A549 (cell line): ENCODE data around the gene MINDY4. TPM values are rescaled to one million over a fixed set of nuclear protein-coding genes. Genes with fewer than 3 reads are reported as not detected.

Experiments used
- ATAC-seq, 2 experiments: fragments of 200-7000 bp in 1 of 2; fragments of >200 bp in 1 of 2; cut with Nextera tagmentation in 1 of 2; cut with Tn5 transposase in 1 of 2; 3 replicates each; pipeline versions ENCODE4 v1.8.0 to v1.9.1; 2018 to 2020; ENCODE audit warnings: mild to moderate bottlenecking in 1 of 2, moderate library complexity in 1 of 2
- CTCF ChIA-PET: fragments of 300-600 bp; sonication (Branson Sonifier 250); formaldehyde crosslinking; extraction: SDS; loops from one replicate; lab custom pipeline; 2021; ENCODE audit warnings: antibody characterized with exemption, inconsistent platforms; lab: Yijun Ruan, JAX
- POLR2A ChIA-PET: fragments of 350-600 bp; formaldehyde crosslinking; extraction: SDS; loops from one replicate; lab custom pipeline; 2021; ENCODE audit warnings: antibody characterized with exemption, inconsistent platforms; lab: Yijun Ruan, JAX
- DNase-seq, 2 experiments: peaks; one replicate each; pipeline versions ENCODE4 v3.0.0 to v3.0.0-alpha.2; 2011 to 2016; ENCODE audit warnings: low read depth in 1 of 2, low spot score in 1 of 2
- FAIRE-seq: peaks from 2 replicates; lab custom pipeline; 2011; peaks lifted over from hg19 to GRCh38; lab: Jason Lieb, UNC
- H3K27ac ChIP-seq, 2 experiments: fragments of >200 bp; sonication (Bioruptor Twin); formaldehyde crosslinking; 3 replicates each; pipeline ENCODE4 v1.5.1; 2016 to 2017
- H3K4me1 ChIP-seq: fragments of >200 bp; sonication (Bioruptor Twin); formaldehyde crosslinking; 3 replicates; pipeline ENCODE4 v1.6.1; 2016
- H3K4me2 ChIP-seq: fragments of >200 bp; sonication (Bioruptor Twin); formaldehyde crosslinking; 3 replicates; pipeline ENCODE4 v1.6.1; 2016
- H3K4me3 ChIP-seq: fragments of >200 bp; sonication (Bioruptor Twin); formaldehyde crosslinking; 3 replicates; pipeline ENCODE4 v1.5.1; 2016
- H3K9me3 ChIP-seq: fragments of >200 bp; sonication (Bioruptor Twin); formaldehyde crosslinking; 3 replicates; pipeline ENCODE4 v1.6.1; 2016
- CBX8 ChIP-seq: fragments of 200-600 bp; sonication (generic); IDR thresholded peaks from 2 replicates; pipeline ENCODE4 v1.6.1; 2016
- CHD2 ChIP-seq: fragments of 150-350 bp; IDR thresholded peaks from 2 replicates; pipeline ENCODE4 v1.6.1; 2014; ENCODE audit warnings: low read length; ENCODE audit not compliant: partially characterized antibody
- CHD4 ChIP-seq: fragments of 200-600 bp; sonication (generic); IDR thresholded peaks from 2 replicates; pipeline ENCODE4 v1.6.1; 2016; ENCODE audit warnings: antibody characterized with exemption, mild to moderate bottlenecking, borderline replicate concordance
- EHF ChIP-seq: fragments of 250-450 bp; sonication (Bioruptor Pico); IDR thresholded peaks from 2 replicates; pipeline ENCODE4 v1.5.0; 2020; ENCODE audit warnings: mild to moderate bottlenecking
- FOSB ChIP-seq: fragments of 250-450 bp; sonication (Bioruptor Pico); IDR thresholded peaks from 2 replicates; pipeline ENCODE4 v1.5.0; 2020; ENCODE audit warnings: mild to moderate bottlenecking, moderate library complexity
- HOXB13 ChIP-seq: fragments of 250-450 bp; sonication (Bioruptor Pico); IDR thresholded peaks from 2 replicates; pipeline ENCODE4 v1.5.0; 2020; ENCODE audit warnings: low read depth, mild to moderate bottlenecking, moderate library complexity
- JUNB ChIP-seq: fragments of >200 bp; sonication (Bioruptor Twin); formaldehyde crosslinking; IDR thresholded peaks from 2 replicates; pipeline ENCODE4 v1.6.1; 2016
- KDM5A ChIP-seq: fragments of 200-600 bp; sonication (generic); IDR thresholded peaks from 2 replicates; pipeline ENCODE4 v1.6.1; 2016; ENCODE audit warnings: antibody characterized with exemption, mild to moderate bottlenecking
- MAFK ChIP-seq: fragments of 450-650 bp; IDR thresholded peaks from 2 replicates; pipeline ENCODE4 v1.6.1; 2014; ENCODE audit not compliant: partially characterized antibody
- NFE2L2 ChIP-seq: fragments of 150-350 bp; conservative IDR thresholded peaks from 2 replicates; pipeline ENCODE4 v1.6.1; 2014; ENCODE audit warnings: low read length
- PHF8 ChIP-seq: fragments of 200-600 bp; sonication (generic); IDR thresholded peaks from 2 replicates; pipeline ENCODE4 v1.6.1; 2016; ENCODE audit warnings: low read depth, mild to moderate bottlenecking, antibody characterized with exemption, moderate library complexity, borderline replicate concordance
- POLR2A ChIP-seq: IDR thresholded peaks from 2 replicates; pipeline ENCODE4 v1.6.1; 2012; ENCODE audit warnings: mild to moderate bottlenecking, low read length
- POLR2AphosphoS2 ChIP-seq: conservative IDR thresholded peaks from 2 replicates; pipeline ENCODE4 v1.6.1; 2012; ENCODE audit warnings: low read length, improper control_type of control experiment, inconsistent platforms
- RAD21 ChIP-seq, 2 experiments: fragments of >200 bp in 1 of 2; sonication (Bioruptor Twin) in 1 of 2; formaldehyde crosslinking in 1 of 2; IDR thresholded peaks in 1 of 2; conservative IDR thresholded peaks in 1 of 2; 2 replicates in 1 of 2; 3 replicates in 1 of 2; pipeline ENCODE4 v1.6.1; 2012 to 2018; ENCODE audit warnings: inconsistent platforms in 1 of 2
- RNF2 ChIP-seq: fragments of 200-600 bp; sonication (generic); IDR thresholded peaks from 2 replicates; pipeline ENCODE4 v1.6.1; 2016; ENCODE audit warnings: low read depth, mild to moderate bottlenecking, antibody characterized with exemption, moderate library complexity, borderline replicate concordance
- SREBF2 ChIP-seq: fragments of 450-650 bp; IDR thresholded peaks from 2 replicates; pipeline ENCODE4 v1.6.1; 2014; ENCODE audit warnings: mild to moderate bottlenecking, moderate library complexity
- TFCP2L1 ChIP-seq: fragments of 250-450 bp; sonication (Bioruptor Pico); IDR thresholded peaks from 2 replicates; pipeline ENCODE4 v1.5.0; 2021; ENCODE audit warnings: mild to moderate bottlenecking
- TP53 ChIP-seq: fragments of 250-450 bp; sonication (Bioruptor Pico); IDR thresholded peaks from 2 replicates; pipeline ENCODE4 v1.5.0; 2021; ENCODE audit warnings: mild to moderate bottlenecking, moderate library complexity
- ZC3H11A ChIP-seq: fragments of 450-650 bp; IDR thresholded peaks from 2 replicates; pipeline ENCODE4 v1.6.1; 2014; ENCODE audit warnings: antibody characterized with exemption, mild to moderate bottlenecking
- WGBS: methylation state at CpG from one replicate; pipeline ENCODE4 v1.1.6; 2017; ENCODE audit errors: missing lambda C conversion rate; 5-methylcytosine and 5-hydroxymethylcytosine counted together
- polyA plus RNA-seq, 4 experiments: library from polyadenylated mRNA; depleted of rRNA in 3 of 4; stranded (reverse); fragments of >200 nt; fragmentation: RNase III in 1 of 4; extraction: RNeasy Plus Mini Kit Qiagen cat#74134 plus additional on column Dnase treatment in 1 of 4; gene quantifications; 2 replicates in 3 of 4; 3 replicates in 1 of 4; pipeline ENCODE4 v1.2.3, GENCODE V29; 2011 to 2017
- TF ChIP-seq, protein P1 (sequence below): fragments of >200 bp; sonication (Bioruptor Twin); formaldehyde crosslinking; IDR thresholded peaks from 3 replicates; pipeline ENCODE4 v1.5.1; 2016
- TF ChIP-seq, protein P2 (sequence below): fragments of 200-600 bp; sonication (generic); IDR thresholded peaks from 2 replicates; pipeline ENCODE4 v1.6.1; 2016; ENCODE audit warnings: antibody characterized with exemption, mild to moderate bottlenecking, moderate library complexity
- TF ChIP-seq, protein P3 (sequence below): IDR thresholded peaks from 2 replicates; pipeline ENCODE4 v1.6.1; 2012; ENCODE audit warnings: low read depth, borderline replicate concordance

Gene MINDY4
- polyA plus RNA-seq, 2 of the 4 experiments (the other 2 are of a cell fraction), result 1.8 to 3.6 TPM

DNA sequence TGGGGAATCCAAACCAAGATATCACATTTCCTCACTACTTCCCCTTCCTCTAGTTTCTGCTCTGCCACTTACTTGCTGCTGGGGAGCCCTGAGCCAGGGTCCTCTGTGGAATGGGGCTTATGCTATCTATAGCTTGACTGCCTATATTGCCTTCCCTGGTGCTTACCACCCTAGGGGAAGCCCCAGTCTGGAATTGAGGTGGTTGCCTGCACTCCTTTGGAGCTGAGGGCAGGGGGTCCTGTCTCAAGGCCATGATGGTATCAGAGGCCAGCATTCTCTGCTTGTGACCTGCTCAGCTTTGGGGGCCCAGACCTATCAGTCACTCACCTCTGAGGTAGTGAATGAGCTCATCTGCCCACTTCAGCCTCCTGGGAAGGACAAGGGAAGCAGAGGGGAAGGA, 48.5 kb upstream of the MINDY4 start:
- Histone ChIP-seq H3K4me3 (no peak overlapping the region), H3K27ac (no peak overlapping the region), H3K9me3 (peaks cover 31% of the 10 kb centered on the region), H3K4me2 (no peak overlapping the region), H3K4me1 (peaks cover 6% of the 10 kb centered on the region; the same call in 2 of the 3 replicates)
- POLR2A ChIA-PET, result no interaction called here
- ATAC-seq, result no peak
- FAIRE-seq, result no peak
- TF ChIP-seq ZC3H11A (no peak), NFE2L2 (no peak), EHF (CRISPR knock-in tag) (no peak), SREBF2 (no peak)
- DNase-seq, result no peak
- CTCF ChIA-PET, result interaction anchor here (6.3 kb wide), 1 partner anchor 17 kb away, joined by 48 read pairs; no protein-coding TSS in a partner anchor

DNA sequence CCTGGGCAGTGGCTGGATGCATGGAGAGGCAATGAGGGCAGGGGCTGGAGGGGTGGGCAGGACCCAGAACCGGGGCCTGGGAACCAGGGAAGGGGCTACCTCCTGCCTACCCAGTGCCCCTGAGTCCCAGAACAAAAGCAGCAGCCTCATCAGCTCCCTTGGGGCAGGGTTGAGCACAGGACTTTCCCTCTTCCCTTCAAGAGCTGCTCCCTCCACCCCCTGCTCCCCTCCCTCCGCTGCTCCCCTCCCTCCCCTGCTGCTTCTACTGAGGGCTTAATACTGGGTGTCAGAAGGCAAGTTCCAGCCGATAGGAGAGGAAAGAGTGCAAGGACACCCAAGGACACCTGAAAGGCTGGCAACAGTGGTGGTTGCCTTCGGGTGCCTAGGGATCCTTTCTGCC, 47.4 kb upstream of the MINDY4 start:
- TF ChIP-seq HOXB13 (CRISPR knock-in tag) (no peak), TFCP2L1 (CRISPR knock-in tag) (no peak), TP53 (CRISPR knock-in tag) (no peak)
- TF ChIP-seq, all 56 proteins: peak for 0
- CTCF ChIA-PET, result interaction anchor here (1.4 to 6.3 kb wide), 2 partner anchors 16 to 173 kb away, joined by 4 to 48 read pairs; no protein-coding TSS in a partner anchor
- no peak for ATAC-seq

DNA sequence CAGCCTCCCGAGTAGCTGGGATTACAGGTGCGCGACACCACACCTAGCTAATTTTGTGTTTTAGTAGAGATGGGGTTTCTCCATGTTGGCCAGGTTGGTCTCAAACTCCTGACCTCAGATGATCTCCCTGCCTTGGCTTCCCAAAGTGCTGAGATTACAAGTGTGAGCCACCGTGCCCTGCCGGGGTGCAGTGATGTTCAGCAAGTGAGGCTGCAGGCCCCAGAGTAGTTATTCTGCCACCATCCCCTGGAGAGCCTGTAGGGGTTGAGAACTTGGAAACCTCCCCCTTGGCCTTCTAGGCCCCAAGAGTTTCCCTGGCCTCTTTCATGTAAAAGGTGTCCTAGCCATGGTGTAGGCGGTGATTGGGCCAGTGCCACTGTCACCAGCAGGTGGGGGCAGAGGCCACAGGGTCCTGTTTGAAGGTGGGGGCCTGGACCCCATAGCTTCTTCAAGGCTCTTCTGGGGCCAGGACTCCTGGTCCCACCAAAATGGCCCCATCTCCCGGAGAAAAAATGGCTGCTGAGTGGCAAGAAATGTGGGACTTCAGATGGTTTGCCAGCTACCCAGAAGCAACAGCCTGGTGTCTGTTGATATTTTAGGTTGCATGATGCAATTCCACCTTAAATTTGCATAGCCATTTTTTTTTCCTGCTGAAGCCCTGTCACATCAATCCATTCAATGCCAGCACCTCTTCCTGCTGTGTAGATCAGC, 44.8 kb upstream of the MINDY4 start:
- no peak for ATAC-seq
- H3K9me3 ChIP-seq, result 0 out of 3 replicates have a peak, but pooled peaks cover 3% of the 10 kb centered on the region
- no peak for DNase-seq
- WGBS, result 94% methylated on average over 6 of the region's 7 CpGs
- H3K27ac ChIP-seq, result no peak overlapping the region
- H3K4me3 ChIP-seq, result no peak overlapping the region
- H3K4me2 ChIP-seq, result no peak overlapping the region
- TF ChIP-seq FOSB (CRISPR knock-in tag) (no peak), PHF8 (no peak), CBX8 (no peak), KDM5A (no peak)
- TF ChIP-seq, protein P1, sequence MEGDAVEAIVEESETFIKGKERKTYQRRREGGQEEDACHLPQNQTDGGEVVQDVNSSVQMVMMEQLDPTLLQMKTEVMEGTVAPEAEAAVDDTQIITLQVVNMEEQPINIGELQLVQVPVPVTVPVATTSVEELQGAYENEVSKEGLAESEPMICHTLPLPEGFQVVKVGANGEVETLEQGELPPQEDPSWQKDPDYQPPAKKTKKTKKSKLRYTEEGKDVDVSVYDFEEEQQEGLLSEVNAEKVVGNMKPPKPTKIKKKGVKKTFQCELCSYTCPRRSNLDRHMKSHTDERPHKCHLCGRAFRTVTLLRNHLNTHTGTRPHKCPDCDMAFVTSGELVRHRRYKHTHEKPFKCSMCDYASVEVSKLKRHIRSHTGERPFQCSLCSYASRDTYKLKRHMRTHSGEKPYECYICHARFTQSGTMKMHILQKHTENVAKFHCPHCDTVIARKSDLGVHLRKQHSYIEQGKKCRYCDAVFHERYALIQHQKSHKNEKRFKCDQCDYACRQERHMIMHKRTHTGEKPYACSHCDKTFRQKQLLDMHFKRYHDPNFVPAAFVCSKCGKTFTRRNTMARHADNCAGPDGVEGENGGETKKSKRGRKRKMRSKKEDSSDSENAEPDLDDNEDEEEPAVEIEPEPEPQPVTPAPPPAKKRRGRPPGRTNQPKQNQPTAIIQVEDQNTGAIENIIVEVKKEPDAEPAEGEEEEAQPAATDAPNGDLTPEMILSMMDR, result no peak
- H3K4me1 ChIP-seq, result peaks cover 6% of the 10 kb centered on the region; the same call in 2 of the 3 replicates
- POLR2A ChIA-PET, result no interaction called here
- CTCF ChIA-PET, result interaction anchor here (1.1 to 6.3 kb wide), 2 partner anchors 13 to 18 kb away, joined by 5 to 48 read pairs; no protein-coding TSS in a partner anchor
- no peak for FAIRE-seq

More for the DNA sequence above, 47.4 kb upstream of the MINDY4 start:
- POLR2A ChIA-PET, result no interaction called here
- DNase-seq (no peak), FAIRE-seq (no peak)
- H3K9me3 ChIP-seq, result peaks cover 20% of the 10 kb centered on the region
- no peak overlapping the region for H3K4me3 ChIP-seq
- H3K4me2 ChIP-seq, result no peak overlapping the region
- no peak overlapping the region for H3K27ac ChIP-seq
- 6% methylated on average over 3 of the region's 4 CpGs for WGBS
- peaks cover 6% of the 10 kb centered on the region; the same call in 2 of the 3 replicates for H3K4me1 ChIP-seq

DNA sequence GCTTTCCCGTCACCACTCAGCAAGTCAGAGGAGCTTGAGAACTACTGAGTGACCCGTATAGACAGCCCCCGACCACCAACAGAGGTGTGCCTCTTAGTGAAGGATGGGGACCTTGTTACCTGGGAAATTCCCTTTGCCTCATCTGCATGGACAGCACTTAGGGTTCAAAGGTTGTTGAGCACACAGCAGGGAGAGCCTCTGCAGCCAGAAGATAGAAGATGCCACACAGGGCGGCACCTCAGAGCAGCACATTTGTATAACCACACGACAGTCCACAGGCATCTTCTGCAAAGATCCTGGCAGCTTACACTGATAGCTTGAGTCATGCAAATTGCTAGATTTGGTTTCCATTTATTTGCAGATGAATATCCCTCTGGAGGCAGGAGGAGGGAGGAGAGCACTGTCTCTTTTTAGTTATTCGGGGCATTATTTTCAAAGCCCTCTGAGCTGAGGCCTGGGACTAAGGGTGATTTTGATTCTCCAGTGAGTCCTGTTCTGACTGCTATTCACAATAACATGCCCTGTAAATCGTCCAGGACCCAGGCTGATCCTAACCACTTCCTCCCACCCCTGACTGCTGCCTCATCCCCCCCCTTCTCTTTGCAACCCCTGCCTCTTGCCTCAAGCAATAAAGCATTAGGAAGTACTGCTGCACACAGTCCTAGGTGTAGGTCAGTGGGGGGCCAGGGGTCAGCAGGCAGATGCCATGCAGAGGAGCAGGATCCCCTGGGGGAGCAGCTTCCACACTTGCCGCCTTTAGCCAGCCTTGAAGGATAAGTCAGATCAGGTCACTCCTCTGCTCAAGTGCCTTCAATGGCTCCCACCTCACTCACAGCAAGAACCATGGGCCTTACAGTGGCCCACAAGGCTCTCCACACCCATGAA, 43.9 kb upstream of the MINDY4 start:
- Histone ChIP-seq H3K4me2 (no peak overlapping the region), H3K27ac (no peak overlapping the region), H3K9me3 (no peaks in the 10 kb centered on the region), H3K4me3 (no peak overlapping the region), H3K4me1 (peaks cover 6% of the 10 kb centered on the region; the same call in 2 of the 3 replicates)
- no peak for FAIRE-seq
- CTCF ChIA-PET, result interaction anchor here (0.7 to 6.3 kb wide), 3 partner anchors 12 to 102 kb away, joined by 3 to 48 read pairs (median 5); no protein-coding TSS in a partner anchor
- WGBS, result 47% methylated on average over 7 of the region's 8 CpGs
- POLR2A ChIA-PET, result no interaction called here
- no peak; a peak in 1 of 6 replicates for ATAC-seq
- no peak for DNase-seq
- TF ChIP-seq CBX8 (no peak), MAFK (no peak), RAD21 (conservative IDR thresholded peaks at IDR 0.05 in 1 of 2, IDR thresholded peaks at IDR 0.05 in 1 of 2) (no peak), RNF2 (no peak), EHF (CRISPR knock-in tag) (no peak), CHD2 (no peak), POLR2A (no peak), POLR2AphosphoS2 (no peak), JUNB (no peak), CHD4 (no peak), TP53 (CRISPR knock-in tag) (no peak)
- TF ChIP-seq, protein P2, sequence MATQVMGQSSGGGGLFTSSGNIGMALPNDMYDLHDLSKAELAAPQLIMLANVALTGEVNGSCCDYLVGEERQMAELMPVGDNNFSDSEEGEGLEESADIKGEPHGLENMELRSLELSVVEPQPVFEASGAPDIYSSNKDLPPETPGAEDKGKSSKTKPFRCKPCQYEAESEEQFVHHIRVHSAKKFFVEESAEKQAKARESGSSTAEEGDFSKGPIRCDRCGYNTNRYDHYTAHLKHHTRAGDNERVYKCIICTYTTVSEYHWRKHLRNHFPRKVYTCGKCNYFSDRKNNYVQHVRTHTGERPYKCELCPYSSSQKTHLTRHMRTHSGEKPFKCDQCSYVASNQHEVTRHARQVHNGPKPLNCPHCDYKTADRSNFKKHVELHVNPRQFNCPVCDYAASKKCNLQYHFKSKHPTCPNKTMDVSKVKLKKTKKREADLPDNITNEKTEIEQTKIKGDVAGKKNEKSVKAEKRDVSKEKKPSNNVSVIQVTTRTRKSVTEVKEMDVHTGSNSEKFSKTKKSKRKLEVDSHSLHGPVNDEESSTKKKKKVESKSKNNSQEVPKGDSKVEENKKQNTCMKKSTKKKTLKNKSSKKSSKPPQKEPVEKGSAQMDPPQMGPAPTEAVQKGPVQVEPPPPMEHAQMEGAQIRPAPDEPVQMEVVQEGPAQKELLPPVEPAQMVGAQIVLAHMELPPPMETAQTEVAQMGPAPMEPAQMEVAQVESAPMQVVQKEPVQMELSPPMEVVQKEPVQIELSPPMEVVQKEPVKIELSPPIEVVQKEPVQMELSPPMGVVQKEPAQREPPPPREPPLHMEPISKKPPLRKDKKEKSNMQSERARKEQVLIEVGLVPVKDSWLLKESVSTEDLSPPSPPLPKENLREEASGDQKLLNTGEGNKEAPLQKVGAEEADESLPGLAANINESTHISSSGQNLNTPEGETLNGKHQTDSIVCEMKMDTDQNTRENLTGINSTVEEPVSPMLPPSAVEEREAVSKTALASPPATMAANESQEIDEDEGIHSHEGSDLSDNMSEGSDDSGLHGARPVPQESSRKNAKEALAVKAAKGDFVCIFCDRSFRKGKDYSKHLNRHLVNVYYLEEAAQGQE, result no peak
- TF ChIP-seq, protein P3, sequence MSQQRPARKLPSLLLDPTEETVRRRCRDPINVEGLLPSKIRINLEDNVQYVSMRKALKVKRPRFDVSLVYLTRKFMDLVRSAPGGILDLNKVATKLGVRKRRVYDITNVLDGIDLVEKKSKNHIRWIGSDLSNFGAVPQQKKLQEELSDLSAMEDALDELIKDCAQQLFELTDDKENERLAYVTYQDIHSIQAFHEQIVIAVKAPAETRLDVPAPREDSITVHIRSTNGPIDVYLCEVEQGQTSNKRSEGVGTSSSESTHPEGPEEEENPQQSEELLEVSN, result no peak
